ENCODE results near the gene SLC25A30.
"Not testable (repeated sequence)": the region's sequence is repeated elsewhere in the genome, so short reads cannot be mapped to it uniquely, and the experiment has no call there.

SLC25A30 gene

GRCh38 chr13:45391926-45392325, 26.2 kb downstream of the SLC25A30 start:
- DNase-seq (ENCODE audit: low read depth) = no peak

- DNase-seq (ENCODE audit: low read depth) = not testable (repeated sequence)
These were observed 27.0 kb downstream of the SLC25A30 start for GRCh38 chr13:45391128-45391527.

- not testable (repeated sequence) for DNase-seq (ENCODE audit: low read depth)
These were observed 27.8 kb downstream of the SLC25A30 start for GRCh38 chr13:45390348-45390747.

GRCh38 chr13:45388664-45389063, 29.5 kb downstream of the SLC25A30 start:
- DNase-seq (ENCODE audit: low read depth) = no peak

GRCh38 chr13:45386892-45387575, 31.1 kb downstream of the SLC25A30 start:
- DNase-seq (ENCODE audit: low read depth) = not testable (repeated sequence)

- no peak for DNase-seq (ENCODE audit: low read depth)
These were observed 32.1 kb downstream of the SLC25A30 start for GRCh38 chr13:45385907-45386553.

- no peak for DNase-seq (ENCODE audit: low read depth)
These were observed 32.9 kb downstream of the SLC25A30 start for GRCh38 chr13:45385320-45385719.

- DNase-seq (ENCODE audit: low read depth) = no peak
These were observed 33.5 kb downstream of the SLC25A30 start for GRCh38 chr13:45384474-45385174.

GRCh38 chr13:45382739-45383138, 35.4 kb downstream of the SLC25A30 start:
- DNase-seq (ENCODE audit: low read depth) = not testable (repeated sequence)

- DNase-seq (ENCODE audit: low read depth) = no peak
These were observed 37.0 kb downstream of the SLC25A30 start for GRCh38 chr13:45381196-45381595.

GRCh38 chr13:45380708-45381107, 37.5 kb downstream of the SLC25A30 start:
- DNase-seq (ENCODE audit: low read depth) = not testable (repeated sequence)

- DNase-seq (ENCODE audit: low read depth) = not testable (repeated sequence)
These were observed 38.7 kb downstream of the SLC25A30 start for GRCh38 chr13:45379516-45379915.

- not testable (repeated sequence) for DNase-seq (ENCODE audit: low read depth)
These were observed 39.4 kb downstream of the SLC25A30 start for GRCh38 chr13:45378786-45379185.

GRCh38 chr13:45377314-45377713, 40.9 kb downstream of the SLC25A30 start:
- DNase-seq (ENCODE audit: low read depth) = not testable (repeated sequence)

- DNase-seq (ENCODE audit: low read depth) = not testable (repeated sequence)
These were observed 41.5 kb downstream of the SLC25A30 start for GRCh38 chr13:45376651-45377050.

GRCh38 chr13:45374917-45375316, 43.3 kb downstream of the SLC25A30 start:
- no peak for DNase-seq (ENCODE audit: low read depth)

GRCh38 chr13:45373162-45373547, 45.0 kb downstream of the SLC25A30 start:
- no peak for DNase-seq (ENCODE audit: low read depth)

GRCh38 chr13:45372189-45373161, 45.7 kb downstream of the SLC25A30 start:
- DNase-seq (ENCODE audit: low read depth) = no peak

- DNase-seq (ENCODE audit: low read depth) = peak; percentile 32
These were observed 47.2 kb downstream of the SLC25A30 start for GRCh38 chr13:45370922-45371406.

- no peak for DNase-seq (ENCODE audit: low read depth)
These were observed 49.1 kb downstream of the SLC25A30 start for GRCh38 chr13:45369116-45369515.

GRCh38 chr13:45368571-45368970, 49.6 kb downstream of the SLC25A30 start:
- no peak for DNase-seq (ENCODE audit: low read depth)

GRCh38 chr13:45368005-45368404, 50.2 kb downstream of the SLC25A30 start:
- DNase-seq (ENCODE audit: low read depth) = no peak
